Measurements from ENCODE around the gene TMEM11. TPM values are rescaled to one million over a fixed set of nuclear protein-coding genes. Genes with fewer than 3 reads are reported as not detected.

The TMEM11 gene
- total RNA-seq, 1 experiment from 2014 or later: 32.5 TPM

DNA sequence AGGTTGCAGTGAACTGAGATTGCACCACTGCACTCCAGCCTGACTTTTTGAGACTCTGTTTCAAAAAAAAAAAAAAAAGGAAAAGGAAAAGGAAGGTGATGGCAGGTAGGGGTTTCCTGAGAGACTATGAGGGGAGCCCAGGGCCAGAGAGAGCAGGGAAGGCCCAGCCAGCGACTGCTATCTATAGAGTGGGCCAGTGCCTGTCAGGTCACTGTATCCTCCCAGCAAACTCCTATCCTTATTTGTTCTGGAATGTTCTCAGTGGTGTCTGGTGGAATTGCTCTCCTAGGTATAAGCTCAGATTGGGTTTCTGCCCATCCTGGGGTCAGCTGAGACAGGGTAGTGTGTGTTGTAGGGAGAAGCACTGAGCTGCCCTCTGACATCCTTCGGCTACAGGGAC, 14.9 kb upstream of the TMEM11 start:
- no peak overlapping the region for H3K9ac ChIP-seq (ENCODE audit: extremely low read depth, insufficient read length, low read length)
- H3K27ac Mint-ChIP-seq: peak overlapping the region in 1 of 3 experiments; percentile 44; a peak in 1 of 7 replicates
- peaks cover 0 to 2% (median 0%) of the 10 kb centered on the region in 3 experiments; a peak in 2 of 7 replicates for H3K36me3 Mint-ChIP-seq (ENCODE audit: insufficient read depth in 1 of 3, low read depth in 3 of 3)
- no peak overlapping the region for H3K4me3 Mint-ChIP-seq
- H2AK5ac ChIP-seq (ENCODE audit: insufficient read length, low read length): no peak overlapping the region
- no peak overlapping the region for H4K5ac ChIP-seq (ENCODE audit: insufficient read length, low read depth, low read length)
- H3K79me2 ChIP-seq (ENCODE audit: insufficient read depth, low read length): no peaks in the 10 kb centered on the region
- no peak overlapping the region for H3K27ac ChIP-seq (ENCODE audit: insufficient read length, low read depth, low read length)
- H4K91ac ChIP-seq (ENCODE audit: insufficient read length, low read depth, low read length): no peak overlapping the region
- no peak overlapping the region for H3K14ac ChIP-seq (ENCODE audit: insufficient read depth, low read length)
- TF ChIP-seq CTCF (conservative IDR thresholded peaks at IDR 0.05): no peak
- H4K8ac ChIP-seq (replicated peaks; ENCODE audit: insufficient read length, low read depth, low read length): no peak overlapping the region
- no peak overlapping the region for H3K4ac ChIP-seq (ENCODE audit: low read depth, low read length)
- no peaks in the 10 kb centered on the region for H3K79me1 ChIP-seq (ENCODE audit: insufficient read depth, low read depth, low read length, poor library complexity, severe bottlenecking)
- DNase-seq: no peak
- no CpG with 5 or more reads among the region's 2 CpGs for WGBS (ENCODE audit: extremely low coverage, insufficient read length, low lambda C conversion rate)
- H3K9me3 ChIP-seq (ENCODE audit: control insufficient read depth, low read depth, low read length): no peaks in the 10 kb centered on the region
- peaks cover 3 to 6% of the 10 kb centered on the region in 2 experiments for H3K4me1 Mint-ChIP-seq
- no peaks in the 10 kb centered on the region for H3K23me2 ChIP-seq (ENCODE audit: insufficient read length, low read depth, low read length, poor library complexity, severe bottlenecking)
- no peaks in the 10 kb centered on the region for H3K27me3 ChIP-seq (ENCODE audit: insufficient read depth, low read length)
- no peak overlapping the region for H2BK15ac ChIP-seq (ENCODE audit: low read depth, low read length)
- no peak overlapping the region for H2AFZ ChIP-seq (ENCODE audit: low read length)
- H3T11ph ChIP-seq (ENCODE audit: low read length): no peak overlapping the region
- no peak overlapping the region for H2BK12ac ChIP-seq (ENCODE audit: insufficient read length, low read depth, low read length)
- no peak overlapping the region for H3K23ac ChIP-seq (ENCODE audit: insufficient read length, low read depth, low read length)
- H4K20me1 ChIP-seq (ENCODE audit: control insufficient read depth, insufficient read depth, insufficient read length): no peaks in the 10 kb centered on the region
- no peak overlapping the region for H3K18ac ChIP-seq (ENCODE audit: insufficient read length, low read depth, low read length)
- peaks cover 7% of the 10 kb centered on the region; the same call in 1 of the 2 replicates for H3K27me3 Mint-ChIP-seq (ENCODE audit: low read depth)
- H3K4me2 ChIP-seq (ENCODE audit: insufficient read depth, insufficient read length, low read length): no peak overlapping the region
- H2BK20ac ChIP-seq (ENCODE audit: low read depth, low read length, poor library complexity, severe bottlenecking): no peak overlapping the region
- peaks cover 0 to 4% of the 10 kb centered on the region in 2 experiments; a peak in 1 of 5 replicates for H3K9me3 Mint-ChIP-seq
- H3K56ac ChIP-seq (ENCODE audit: insufficient read length, low read depth, low read length): no peak overlapping the region
- H2BK120ac ChIP-seq (ENCODE audit: low read depth, low read length, poor library complexity, severe bottlenecking): no peak overlapping the region
- no peak overlapping the region for H2BK5ac ChIP-seq (ENCODE audit: insufficient read length, low read length)
- H3K4me1 ChIP-seq (ENCODE audit: insufficient read depth, low read length): no peaks in the 10 kb centered on the region
